Astrocyte of the cerebellum (primary cell): ENCODE measurements around the gene RABEP2.
"Not testable (repeated sequence)": the region's sequence is repeated elsewhere in the genome, so short reads cannot be mapped to it uniquely, and the experiment has no call there.

Experiments used
- DNase-seq: peaks from one replicate; pipeline ENCODE4 v3.0.0-alpha.2; 2011; ENCODE audit warnings: low read depth
- H3K4me3 ChIP-seq: 2 replicates; pipeline ENCODE4 v1.5.1; 2011; ENCODE audit warnings: mild to moderate bottlenecking, low read depth, low read length, moderate library complexity
- in situ Hi-C: cut with HindIII; loops from 2 replicates; pipeline ENCODE4 v1.10.0; 2017; ENCODE audit warnings: low sequenced_read_pairs
- TF ChIP-seq, protein P1 (sequence below): IDR thresholded peaks from 2 replicates; pipeline ENCODE4 v1.5.1; 2012; ENCODE audit warnings: low read length, low read depth, moderate library complexity, mild to moderate bottlenecking; ENCODE audit errors: missing control alignments

Gene RABEP2

GRCh38 chr16:28869201-28869600 lies 55.8 kb downstream of the RABEP2 start:
- TF ChIP-seq, protein P1, sequence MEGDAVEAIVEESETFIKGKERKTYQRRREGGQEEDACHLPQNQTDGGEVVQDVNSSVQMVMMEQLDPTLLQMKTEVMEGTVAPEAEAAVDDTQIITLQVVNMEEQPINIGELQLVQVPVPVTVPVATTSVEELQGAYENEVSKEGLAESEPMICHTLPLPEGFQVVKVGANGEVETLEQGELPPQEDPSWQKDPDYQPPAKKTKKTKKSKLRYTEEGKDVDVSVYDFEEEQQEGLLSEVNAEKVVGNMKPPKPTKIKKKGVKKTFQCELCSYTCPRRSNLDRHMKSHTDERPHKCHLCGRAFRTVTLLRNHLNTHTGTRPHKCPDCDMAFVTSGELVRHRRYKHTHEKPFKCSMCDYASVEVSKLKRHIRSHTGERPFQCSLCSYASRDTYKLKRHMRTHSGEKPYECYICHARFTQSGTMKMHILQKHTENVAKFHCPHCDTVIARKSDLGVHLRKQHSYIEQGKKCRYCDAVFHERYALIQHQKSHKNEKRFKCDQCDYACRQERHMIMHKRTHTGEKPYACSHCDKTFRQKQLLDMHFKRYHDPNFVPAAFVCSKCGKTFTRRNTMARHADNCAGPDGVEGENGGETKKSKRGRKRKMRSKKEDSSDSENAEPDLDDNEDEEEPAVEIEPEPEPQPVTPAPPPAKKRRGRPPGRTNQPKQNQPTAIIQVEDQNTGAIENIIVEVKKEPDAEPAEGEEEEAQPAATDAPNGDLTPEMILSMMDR: no peak
- no peak for DNase-seq
- in situ Hi-C loops: no loop called here
- no peak overlapping the region for H3K4me3 ChIP-seq

DNA sequence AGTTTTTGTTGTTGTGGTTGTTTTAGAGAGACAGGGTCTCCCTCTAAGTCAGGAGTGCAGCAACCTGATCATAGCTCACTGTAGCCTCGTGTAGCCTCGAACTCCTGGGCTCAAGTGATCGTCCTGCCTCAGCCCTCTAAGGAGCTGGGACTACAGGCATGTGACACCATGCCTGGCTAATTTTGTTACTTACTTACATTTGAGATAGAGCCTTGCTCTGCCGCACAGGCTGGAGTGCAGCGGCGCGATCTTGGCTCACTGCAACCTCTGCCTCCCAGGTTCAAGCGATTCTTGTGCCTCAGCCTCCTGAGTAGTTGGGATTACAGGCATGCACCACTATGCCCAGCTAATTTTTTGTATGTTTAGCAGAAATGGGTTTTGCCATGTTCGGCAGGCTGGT lies 57.4 kb downstream of the RABEP2 start:
- in situ Hi-C loops, DNase-seq, H3K4me3 ChIP-seq: not testable (repeated sequence)

GRCh38 chr16:28867241-28867640 lies 57.8 kb downstream of the RABEP2 start:
- in situ Hi-C loops: no loop called here
- TF ChIP-seq, protein P1: no peak
- no peak overlapping the region for H3K4me3 ChIP-seq
- DNase-seq: no peak

DNA sequence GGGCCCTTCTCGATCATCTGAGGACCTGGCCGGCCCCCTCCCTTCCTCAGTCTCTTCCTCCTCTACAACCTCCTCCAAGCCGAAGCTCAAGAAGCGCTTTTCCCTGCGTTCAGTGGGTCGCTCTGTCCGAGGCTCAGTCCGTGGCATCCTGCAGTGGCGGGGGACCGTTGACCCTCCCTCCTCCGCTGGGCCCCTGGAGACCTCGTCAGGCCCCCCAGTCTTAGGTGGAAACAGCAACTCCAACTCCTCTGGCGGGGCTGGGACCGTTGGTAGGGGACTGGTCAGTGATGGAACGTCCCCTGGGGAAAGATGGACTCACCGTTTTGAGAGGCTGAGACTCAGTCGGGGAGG lies 58.6 kb downstream of the RABEP2 start:
- DNase-seq: no peak
- in situ Hi-C loops: no loop called here
- TF ChIP-seq, protein P1: no peak
- no peak overlapping the region for H3K4me3 ChIP-seq

GRCh38 chr16:28865722-28866453 lies 59.1 kb downstream of the RABEP2 start:
- TF ChIP-seq, protein P1: no peak
- H3K4me3 ChIP-seq: no peak overlapping the region
- in situ Hi-C loops: no loop called here
- DNase-seq: no peak

DNA sequence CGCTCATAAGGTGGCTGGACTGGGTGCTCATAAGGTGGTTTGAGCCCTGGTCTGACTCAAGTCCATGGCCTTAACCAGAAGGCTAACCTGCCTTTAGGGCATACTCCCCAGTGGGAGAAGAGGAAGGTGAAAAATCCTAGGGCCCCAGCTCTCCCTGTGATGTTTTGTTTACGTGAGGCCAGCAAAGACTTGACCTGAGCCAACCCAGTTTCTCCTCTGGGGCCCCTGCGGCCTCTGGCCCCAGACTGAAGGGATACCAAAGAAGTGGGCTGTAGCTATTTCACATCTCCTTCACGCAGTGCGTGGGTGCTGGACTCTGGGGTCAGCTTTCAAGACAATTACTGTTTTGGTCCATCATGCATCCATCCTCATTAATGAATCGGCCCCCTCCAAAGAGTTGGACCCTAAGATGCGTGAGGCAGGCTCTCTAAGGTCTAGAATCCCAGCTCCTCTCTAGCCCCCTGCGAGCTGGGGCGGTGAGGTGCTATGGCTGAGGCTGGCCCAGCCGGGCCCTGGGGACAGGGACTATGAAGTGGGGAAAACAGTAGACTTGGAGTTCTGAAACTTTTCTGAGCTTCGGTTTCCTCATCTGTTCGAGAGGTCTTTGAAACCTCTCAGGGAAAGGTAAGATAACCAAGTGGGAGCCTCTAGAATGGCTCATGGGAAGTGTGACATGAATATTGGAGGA lies 59.9 kb downstream of the RABEP2 start:
- TF ChIP-seq, protein P1: no peak
- in situ Hi-C loops: no loop called here
- peak overlapping the region; percentile 88 for H3K4me3 ChIP-seq
- DNase-seq: no peak
